GM21619 (cell line): ENCODE results near the gene CCNA1.

Experiments used
- ATAC-seq: cut with Tn5 transposase; IDR thresholded peaks from one replicate; pipeline ENCODE4 v1.9.1; 2021; ENCODE audit not compliant: unreplicated experiment

CCNA1 gene

DNA sequence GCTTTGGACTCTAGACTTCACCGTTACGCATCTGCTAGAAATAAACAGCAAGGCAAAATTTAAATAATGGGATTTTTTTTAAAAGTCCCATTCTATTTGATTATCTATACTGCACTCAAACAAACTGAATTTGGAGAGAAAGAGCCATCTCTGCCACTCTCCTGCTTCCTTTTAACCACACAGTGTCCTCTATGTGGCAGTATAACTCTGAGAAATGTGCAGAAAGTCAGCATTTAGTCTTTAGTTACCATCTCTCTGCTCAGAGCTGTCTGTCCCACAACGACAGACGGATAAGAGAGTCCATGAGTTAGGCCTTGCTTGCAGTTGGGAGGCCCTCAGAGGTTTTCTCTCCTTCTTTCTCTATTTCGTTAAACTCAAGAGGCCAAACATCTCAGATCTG lies 21.2 kb downstream of the CCNA1 start:
- ATAC-seq = no peak

- no peak for ATAC-seq
Observed at GRCh38 chr13:36454121-36454520, 21.8 kb downstream of the CCNA1 start.

GRCh38 chr13:36454987-36455386 lies 22.7 kb downstream of the CCNA1 start:
- ATAC-seq = no peak

GRCh38 chr13:36456577-36456976 lies 24.3 kb downstream of the CCNA1 start:
- no peak for ATAC-seq

DNA sequence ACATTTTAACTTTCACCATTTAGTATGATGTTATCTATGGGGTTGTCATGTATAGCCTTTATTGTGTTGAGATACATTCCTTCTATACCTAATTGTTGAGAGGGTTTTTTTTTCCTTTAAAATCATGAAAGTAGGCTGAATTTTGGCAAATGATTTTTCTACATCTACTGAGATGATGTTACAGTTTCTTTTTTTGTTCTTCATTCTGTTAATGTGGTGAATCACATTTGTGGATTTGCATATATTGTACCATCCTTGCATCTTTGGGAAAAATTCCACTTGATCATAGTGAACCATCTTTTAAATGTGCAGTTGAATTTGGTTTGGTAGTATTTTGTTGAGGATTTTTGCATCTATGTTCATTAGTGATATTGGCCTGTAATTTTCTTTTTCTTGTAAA lies 29.2 kb downstream of the CCNA1 start:
- no peak for ATAC-seq

- ATAC-seq = no peak
Observed at GRCh38 chr13:36475468-36475867, 43.2 kb downstream of the CCNA1 start.

DNA sequence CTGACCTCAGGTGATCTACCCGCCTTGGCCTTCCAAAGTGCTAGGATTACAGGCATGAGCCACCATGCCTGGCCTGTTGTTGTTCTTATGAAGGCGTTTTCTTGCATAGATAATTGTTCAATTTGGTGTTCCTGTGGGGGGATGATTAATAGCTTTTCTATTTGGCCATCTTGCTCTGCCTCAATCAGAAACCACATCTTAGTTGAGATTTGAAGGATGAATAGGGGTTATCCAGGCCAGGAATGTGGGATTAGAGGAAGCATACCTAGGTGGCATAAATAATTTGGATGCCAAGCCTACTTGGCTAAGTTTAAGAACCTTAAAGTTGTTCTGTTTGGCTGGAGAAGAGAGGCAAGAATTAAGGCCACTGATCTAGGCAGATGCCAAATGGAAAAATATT lies 44.4 kb downstream of the CCNA1 start:
- no peak for ATAC-seq

GRCh38 chr13:36480726-36481427 lies 48.6 kb downstream of the CCNA1 start:
- no peak for ATAC-seq

DNA sequence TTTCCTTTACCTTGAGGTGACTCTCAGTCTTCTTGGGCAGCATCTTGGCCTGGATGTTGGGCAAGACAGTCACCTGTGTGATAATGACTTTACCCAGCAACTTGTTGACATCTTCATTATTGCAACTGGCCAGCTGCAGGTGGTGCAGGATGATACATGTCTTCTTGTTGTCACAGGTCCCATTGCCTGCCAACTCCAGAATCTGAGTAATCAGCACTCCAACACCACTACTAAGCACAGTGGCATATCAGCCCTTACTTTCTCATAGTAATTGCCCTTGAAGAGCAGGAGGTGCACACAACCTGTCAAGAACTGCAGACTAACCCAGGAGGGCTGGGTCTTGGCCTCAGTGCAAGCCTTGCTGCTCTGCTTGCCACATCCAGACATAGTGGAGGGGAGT lies 57.8 kb downstream of the CCNA1 start:
- ATAC-seq = no peak
